ENCODE results near the gene GRK5.

Gene GRK5

DNA sequence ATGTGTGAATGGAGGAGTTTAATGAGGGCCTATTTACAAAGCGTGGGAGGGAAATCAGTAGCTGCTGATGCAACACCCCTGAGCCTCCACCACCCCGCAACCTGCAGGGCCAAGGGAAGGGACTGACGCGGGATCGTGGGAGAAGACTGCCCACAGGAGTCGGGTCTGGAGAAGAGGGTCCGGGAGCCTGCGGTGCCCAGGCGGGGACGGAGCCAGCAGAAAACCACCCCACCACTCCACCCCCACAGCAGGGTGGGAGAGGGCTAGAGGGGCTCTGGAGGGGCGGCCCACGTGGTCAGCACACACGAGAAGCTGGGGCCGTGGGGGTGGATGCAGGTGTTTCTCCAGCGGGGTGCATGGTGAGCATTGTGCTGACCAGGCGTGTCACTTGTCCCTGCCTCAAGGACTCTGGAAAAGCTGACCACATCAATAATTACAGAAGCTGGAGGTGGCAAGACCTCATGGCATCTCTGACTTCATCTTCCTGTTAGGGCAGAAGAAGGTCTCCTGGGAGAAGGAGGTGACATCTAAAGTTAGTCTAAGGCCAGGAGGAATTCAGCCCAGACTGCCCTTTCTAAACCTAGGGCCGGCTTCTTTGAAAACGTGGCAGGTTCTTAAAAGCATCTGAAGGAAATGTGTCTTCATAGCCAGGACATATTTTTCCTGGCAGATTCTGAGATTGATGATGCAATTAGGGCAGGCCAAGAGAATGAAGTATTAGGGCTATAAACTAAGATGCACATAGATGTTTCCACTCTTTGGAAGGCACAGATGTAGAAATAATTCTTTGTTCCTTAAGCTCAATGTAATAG lies 184.3 kb downstream of the GRK5 start:
- DNase-seq: no peak

DNA sequence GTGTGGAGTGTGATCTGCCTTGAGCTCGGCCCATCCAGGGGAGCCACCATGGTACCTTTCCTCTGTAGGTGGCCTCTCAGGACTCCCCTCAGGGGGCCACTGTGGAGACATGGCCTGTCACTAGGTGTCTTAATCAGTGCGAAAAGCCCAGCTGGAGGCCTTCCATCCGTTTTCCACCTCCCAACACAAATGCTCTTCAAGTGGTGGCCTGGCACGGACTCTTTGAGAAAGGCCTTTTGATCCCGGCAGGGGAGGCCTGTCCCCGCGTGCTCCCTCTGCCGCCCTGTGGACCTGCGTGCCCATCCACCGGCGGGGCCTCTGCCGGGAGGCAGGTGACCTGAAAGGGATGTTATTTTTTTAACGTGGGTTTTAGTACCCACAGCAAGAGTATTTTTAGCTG lies 185.6 kb downstream of the GRK5 start:
- no peak for DNase-seq

DNA sequence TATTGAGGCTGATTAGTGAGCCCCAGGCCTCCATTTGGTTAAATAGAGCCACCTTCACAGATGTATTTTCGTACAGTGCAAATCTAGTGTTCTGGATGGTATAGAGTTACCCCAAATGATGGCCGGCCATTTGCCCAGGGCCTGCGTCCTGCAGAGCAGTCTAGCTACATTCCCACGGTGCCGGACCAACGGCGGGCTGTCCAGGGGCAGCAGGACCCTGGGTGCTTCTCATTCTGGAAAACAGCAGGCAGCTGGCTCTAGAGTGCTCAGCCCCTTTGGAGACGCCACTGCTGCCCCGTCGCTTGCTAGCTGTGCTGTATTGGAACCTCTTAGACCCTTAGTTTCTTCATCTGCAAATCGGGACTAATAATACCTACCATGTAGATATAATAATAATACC lies 186.1 kb downstream of the GRK5 start:
- no peak for DNase-seq

DNA sequence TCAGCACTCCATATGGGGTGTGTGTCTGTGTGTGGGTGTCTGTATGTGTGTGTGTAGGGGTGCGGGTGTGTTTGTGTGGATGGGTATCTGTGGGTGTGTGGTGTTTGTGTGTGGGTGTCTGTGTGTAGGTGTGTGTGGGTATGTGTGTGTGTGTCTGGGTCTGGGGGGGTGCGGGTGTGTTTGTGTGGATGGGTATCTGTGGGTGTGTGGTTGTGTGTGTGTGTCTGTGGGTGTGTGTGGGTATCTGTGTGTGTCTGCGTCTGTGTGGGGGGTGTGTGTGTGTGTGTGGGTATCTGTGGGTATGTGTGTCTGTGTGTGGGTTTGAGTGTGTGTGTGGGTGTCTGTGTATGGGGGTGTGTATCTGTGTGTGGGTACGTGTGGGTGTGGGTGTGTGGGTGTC lies 186.5 kb downstream of the GRK5 start:
- DNase-seq: no peak

DNA sequence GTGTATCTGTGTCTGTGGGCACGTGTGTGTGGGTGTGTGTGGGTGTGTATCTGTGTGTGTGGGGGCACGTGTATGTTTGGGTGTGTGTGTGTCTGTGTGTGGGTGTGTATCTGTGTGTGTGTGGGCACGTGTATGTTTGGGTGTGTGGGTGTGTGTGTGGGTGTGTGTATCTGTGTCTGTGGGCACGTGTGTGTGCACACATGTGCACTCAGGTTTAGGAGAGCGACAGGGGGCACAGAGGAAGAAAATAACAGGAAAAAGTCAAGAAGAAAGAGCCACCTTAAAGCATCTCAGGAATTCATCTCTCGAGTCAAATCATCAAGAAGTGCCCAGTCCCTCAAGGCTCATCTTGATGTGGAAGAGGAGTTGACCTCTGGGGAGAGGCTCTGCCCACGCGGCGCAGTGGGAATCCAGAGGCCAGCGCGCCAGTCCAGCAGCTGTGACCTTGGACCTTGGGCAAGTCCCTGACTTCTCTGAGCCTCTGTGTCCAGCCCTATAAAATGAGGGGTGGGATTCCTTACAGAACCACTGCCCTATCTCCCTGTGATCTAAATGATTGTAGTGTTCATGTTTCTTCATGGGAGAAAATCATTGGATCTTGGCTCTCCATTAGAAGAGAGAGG lies 187.4 kb downstream of the GRK5 start:
- DNase-seq: no peak

DNA sequence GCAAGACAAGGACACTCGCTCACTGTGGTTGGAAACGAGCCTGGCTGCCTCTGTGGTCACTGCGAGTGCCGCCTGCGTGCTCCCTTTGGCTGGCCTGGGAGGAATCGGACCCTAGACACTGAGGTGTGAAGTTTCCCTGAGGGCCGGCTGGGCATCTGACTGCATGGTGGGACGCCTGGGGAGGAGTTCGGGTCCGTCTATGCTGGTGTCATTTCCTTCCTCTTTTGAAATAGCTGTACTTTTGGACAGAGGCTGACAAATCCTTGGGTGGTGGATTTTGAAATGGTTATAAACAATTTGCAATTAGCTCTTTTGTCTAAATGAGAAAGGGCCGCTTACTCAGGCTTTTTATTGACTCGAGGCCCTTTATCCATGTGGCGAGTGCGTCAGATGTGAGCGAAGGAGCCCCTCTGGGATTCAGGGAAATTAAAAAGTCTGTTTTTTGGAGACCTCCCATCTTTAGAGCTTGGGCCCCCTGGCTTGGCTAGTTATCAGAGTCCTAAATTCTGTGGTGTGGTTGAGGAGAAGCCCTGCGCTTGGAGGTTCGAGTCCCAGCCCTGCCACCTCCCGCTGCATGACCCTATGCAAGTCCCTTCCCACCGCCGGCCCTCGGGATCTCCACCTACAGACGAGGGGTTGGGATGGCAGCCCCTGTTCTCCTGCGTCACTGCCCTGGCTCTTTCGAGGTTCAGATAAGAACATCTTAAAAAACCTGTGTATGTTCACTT lies 188.1 kb downstream of the GRK5 start:
- peak in 1 of 2 donors; percentile 21 for DNase-seq

DNA sequence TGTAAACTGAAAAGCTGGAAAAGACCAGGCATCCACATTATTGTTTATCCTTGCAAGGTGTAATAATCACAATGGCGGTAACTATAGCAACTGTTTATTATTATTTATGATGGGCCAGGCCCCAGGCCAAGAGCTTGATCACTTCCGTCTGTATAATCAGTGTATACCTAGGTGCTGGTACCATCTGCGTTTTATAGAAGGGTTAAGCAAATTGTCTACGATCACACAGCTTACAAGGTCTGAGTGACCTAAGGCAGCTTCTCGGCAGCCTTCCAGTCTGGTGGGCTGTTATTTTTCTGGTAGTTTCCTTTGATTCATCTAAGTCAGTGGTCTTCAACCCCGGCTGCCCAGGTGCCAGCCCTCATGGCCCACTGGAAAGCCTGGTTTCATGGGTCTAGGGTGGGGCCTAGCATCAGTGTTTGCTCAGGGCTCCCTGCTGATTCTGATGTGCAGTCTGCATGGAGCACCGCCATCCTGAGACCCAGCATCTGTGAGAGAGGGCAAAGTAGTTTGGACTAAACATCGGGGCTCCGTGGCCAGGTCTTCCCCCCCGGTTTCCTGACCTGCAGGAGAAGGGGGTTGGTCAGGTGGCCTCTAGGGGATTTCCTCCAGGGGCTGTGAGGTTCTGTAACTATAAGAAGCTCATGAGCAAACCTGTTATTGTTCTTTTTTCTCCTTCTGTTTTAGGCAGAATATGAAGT lies 188.8 kb downstream of the GRK5 start:
- DNase-seq: no peak

DNA sequence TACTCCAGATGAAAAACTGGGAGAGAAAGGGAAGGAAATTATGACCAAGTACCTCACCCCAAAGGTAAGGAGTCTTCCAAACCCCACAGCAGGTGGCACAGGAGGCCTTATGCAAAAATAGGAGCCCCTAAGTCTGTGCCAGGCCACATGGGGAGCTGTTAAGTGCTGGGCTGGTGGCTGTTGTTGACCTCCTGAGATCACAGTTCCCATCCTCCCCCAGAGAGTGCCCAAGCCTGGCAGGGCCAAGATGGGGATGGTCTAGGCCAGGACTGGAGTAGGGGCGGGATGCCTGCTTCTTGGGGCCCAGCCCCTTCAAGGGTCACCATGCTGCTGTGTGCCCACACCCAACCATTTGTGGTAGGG lies 189.3 kb downstream of the GRK5 start:
- no peak for DNase-seq

DNA sequence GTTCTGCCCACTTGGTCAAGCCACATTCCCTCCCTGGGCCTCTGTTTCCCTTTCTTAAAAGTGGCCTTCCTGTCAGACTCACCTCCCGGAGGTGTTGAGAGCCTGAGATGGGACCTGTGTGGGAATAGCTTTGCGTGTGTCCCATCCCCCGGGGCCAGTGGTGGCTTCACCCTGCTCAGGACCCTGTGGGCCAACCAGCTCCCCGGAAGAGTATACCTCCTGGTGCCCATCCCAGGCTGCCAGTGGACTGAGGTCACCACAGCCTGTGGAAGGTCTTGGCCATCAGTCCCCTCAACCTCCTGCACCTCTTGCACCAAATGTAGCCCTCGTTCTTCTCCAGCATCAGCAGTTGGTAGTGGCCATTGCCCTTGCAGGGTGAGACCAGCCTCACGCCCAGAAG lies 190.0 kb downstream of the GRK5 start:
- no peak for DNase-seq

DNA sequence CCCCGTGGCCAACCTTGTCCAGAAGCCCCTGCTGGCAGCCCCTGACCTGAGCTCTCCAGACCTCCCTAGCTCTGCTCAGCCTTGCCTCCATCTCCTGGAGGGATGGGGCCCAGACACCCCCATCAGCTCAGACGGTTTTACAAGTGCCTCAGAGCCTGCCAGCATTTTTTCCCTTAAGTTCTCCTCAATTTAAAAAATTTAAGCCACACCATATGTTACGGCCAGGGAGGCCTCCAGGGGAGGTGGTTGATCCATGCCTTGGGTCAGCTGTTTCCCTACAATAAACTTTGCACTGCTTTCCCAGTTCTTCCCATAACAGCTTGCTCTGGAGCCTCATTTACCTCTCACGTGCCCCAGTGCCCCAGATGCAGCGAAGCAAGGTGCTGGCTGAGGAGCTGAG lies 191.6 kb downstream of the GRK5 start:
- DNase-seq: no peak

DNA sequence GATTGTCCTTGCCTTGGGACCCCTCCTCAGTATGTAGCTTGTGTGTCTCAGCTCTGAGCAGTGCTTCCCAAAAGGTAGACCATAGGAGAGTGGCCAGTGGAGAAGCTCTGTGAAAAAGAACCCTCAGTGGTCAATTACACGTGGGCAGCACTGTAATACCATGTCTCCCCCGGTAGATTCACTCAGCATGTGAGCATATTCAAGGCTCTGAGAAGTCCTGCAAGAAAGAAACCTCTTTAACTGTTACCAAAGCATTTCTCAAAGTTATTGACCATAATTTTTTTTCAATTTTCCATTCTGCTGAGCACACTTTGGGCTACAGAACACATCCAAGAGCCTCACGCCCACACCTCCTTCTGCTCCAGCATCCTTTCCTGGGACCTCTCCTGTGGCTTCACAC lies 192.1 kb downstream of the GRK5 start:
- no peak for DNase-seq

DNA sequence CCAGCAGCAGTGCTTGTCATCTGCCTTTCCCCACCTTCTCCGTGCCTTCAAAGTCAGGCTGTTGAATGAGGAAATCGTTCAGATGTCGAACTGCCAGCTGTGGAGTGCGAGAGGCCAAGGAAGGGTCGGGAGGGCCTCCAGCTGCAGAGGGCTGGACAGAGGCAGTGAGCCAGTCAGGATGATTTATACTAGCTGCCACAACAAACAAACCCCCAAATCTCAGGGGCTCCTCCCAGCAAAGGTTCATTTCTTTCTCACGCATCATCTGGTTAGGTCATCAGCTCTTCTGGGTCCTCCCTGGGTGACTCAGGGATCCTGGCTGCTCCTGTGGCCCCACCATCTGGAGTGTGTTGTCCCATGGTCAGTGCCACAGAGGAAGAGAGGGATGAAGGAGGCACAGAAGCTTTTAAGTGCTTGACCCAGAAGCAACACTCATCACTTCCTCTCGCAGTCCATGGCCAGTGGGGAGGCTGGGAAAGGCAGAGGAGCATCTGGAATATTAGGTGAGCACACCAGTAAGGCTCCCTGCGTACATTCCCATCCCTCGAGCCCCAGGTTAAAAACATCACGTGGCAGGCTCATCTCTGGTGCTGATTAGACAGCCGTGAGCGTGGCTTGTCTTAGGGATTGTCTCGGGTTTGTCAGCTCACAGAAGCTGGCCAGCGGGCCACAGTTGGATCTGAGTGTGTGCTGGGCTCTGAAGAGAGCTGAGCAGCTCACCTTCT lies 194.5 kb downstream of the GRK5 start:
- no peak for DNase-seq

DNA sequence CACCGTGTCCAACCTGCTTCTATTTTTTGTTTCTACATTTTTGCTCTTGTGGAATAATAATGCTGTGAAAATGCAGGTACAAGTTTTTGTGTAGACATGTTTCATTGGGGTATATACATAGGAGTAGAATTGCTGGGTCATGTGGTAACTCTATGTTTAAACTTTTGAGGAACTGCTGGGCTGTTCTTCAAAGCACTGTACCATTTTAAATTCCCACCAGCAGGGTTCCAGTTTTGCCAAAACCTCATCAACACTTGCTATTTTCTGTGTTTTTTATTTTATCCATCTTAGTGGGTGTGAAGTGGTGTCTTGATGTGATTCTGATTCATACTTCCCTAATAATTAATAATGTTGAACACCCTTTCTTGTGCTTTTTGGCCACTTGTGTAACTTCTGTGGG lies 196.6 kb downstream of the GRK5 start:
- no peak for DNase-seq

DNA sequence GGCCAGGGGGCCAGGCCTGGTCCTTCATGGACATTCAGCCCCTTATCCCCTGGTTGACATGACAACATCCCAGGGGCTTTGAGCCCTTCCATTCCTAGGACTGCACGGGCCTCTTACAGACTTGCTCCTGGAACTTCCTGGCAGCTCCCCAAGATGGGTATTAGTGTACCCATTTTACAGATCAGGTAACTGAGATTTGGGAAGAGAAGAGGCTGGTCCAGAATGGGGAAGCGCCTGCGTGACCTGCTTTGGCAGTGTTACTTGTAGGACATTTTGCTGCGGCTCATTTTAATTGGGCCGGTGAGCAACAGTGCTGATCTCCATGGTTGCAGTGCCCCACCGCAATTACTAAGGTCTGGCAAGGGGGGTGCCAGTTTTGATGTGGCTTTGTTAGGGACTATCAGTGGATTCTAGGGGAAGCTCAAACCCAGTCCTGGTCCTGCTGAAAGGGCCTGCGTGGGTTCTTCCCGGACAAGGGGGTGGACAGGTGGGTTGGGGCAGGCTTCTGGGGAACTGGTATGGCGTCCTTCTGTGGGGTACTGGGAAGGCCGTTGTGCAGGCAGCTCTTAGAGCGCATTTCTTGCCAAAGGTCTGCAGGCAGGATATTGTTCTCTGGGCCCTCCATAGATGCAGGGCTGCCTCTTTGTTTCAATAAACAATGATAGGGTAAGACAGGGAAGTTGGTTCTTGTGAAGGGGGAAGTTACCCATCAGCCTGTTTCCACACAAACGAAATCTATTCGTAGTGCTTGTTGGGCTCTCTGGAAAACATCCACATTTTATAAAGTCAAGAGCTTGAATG lies 197.5 kb downstream of the GRK5 start:
- no peak for DNase-seq

DNA sequence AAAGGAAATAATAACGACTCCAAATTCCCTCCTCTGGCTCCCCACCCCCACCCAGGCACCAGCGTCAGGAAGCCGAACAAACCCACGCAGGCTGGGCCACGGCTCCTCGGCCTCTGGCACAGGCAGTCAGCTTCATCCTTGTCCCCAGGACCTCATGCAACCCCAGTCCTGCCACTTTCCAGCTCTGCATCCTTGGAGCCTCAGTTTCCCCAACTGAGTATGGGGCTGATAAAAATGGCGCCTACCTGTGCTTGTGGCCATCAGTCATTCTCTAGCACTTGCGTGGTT lies 198.1 kb downstream of the GRK5 start:
- no peak for DNase-seq

DNA sequence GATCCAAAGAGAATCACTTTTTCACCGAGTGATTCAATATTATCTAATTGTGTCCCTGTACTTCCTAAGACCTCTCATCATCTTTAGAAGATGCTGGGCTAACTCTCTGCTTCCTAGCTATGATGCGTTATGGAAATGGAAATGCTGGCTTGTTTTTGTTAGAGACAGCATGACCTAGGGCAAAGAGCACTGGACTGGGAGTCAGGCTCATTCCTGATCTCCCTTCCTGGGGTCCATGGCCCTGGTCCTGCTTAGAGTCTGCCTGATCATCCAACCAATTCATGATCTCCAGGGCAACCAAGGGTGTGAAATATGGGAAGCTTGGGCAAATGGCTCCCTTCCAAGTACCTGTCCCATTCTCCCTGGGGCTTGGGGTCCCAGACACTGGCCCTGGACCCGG lies 198.8 kb downstream of the GRK5 start:
- no peak for DNase-seq

DNA sequence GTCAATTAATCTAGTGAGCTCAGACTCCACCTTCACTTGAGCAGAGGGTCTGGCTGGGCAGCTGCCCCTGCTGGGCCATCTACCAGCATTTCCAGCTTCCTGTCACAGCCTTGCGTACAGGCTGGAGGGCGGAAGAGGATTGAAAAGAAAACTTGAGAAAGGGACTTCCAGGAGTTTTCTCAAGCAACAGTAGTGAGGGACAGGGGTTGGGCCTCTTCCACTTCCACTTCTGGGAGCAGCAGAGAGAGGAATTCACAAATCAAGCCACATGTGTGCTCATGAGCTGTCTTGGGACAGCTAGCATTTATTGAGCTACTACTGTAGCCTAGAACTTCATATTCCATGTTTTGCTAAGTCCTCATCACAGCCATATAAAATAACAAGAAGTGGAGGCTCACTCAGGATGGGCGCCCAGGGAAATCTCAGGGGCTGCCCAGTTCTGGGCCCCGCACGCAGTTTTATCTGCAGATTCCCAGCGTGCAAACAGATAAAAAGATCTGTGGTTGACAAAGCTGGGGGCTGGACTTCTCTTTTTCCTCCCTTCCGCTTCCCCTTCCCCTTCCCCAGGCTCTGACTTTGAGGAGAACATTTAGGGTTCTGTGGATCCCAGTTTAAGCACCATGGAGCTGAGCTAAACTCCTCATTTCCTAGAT lies 199.4 kb downstream of the GRK5 start:
- no peak for DNase-seq

DNA sequence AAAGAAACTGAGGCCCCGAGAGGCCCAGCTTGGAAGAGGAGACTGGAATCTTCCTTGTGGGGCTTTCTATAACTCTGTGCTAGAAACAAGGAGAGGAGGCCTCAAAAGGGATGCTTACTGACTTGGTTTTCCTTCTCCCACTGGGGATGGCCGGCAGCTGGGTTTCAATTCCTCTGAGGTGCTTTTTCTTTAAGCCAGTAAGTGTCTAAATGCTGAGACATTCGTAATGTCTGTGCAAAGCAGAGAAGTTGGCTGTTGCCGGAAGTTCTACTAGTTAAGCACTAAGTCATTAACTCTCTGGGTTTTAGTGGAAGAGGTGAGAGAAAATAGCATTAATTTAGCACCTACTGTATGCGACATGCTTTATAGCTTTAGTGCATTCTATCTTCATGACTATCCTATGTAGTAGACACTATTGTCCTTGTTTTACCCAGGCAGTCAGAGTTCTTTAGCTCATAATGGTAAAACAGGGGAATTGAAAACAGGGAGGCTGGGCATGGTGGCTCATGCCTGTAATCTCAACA lies 199.9 kb downstream of the GRK5 start:
- no peak for DNase-seq

DNA sequence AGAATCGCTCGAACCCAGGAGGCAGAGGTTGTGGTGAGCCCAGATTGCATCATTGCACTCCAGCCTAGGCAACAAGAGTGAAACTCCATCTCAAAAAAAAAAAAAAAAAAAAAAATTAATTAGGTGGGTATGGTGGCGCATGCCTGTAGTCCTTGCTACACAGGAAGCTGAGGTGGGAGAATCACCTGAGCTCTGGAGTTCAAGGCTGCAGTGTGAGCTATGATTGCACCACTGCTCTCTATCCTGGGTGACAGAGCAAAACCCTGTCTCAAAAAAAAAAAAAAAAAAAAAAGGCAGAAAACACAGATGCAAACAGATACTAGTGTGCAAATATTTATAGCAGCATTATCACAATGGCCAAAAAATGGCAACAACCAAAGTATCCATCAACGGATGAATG lies 200.7 kb downstream of the GRK5 start:
- no peak for DNase-seq

DNA sequence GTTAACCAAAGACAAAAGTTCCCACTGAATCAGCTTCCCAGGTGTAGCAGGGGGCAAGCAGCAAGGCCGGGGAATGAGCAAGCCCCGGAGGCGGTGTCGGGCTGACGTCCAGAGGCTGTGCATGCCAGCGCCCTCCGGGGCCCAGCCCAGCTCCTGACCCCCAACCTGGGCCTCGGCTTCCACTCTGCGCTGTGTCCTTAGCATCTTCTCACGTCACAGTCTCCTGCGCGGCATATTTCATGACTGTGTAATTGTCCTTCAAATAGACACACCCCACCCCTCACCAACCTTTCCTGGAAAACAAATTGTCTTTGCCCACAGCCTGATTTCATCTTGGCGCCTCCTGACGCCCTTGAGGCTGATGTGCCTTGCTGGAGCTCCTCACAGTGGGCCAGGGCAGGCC lies 201.6 kb downstream of the GRK5 start:
- DNase-seq: no peak

DNA sequence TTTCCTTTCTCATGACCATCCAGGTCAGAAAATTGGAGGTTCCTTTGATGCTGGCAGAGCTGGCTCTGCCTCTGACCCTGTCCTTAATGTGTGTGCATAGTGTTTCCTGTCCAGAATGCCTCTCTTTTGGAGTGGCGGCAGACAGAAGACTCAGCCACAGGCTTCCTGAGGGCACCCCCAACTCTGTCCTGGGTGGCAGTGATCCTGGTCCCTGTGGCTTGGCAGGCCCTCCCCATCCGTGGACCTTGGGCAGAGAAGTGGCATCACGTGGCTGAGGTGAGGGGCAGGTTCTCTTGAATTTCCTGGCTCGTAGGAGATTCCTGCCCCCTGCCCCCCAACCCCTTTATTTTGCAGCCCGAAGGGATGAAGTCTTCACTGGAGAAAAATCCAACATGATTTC lies 202.0 kb downstream of the GRK5 start:
- no peak for DNase-seq
